Heart right ventricle (tissue), 16 donors: ENCODE data around the gene AFDN. TPM values are rescaled to one million over a fixed set of nuclear protein-coding genes. Genes with fewer than 3 reads are reported as not detected.

Experiments
- ATAC-seq, 8 donors: fragments of 200-7000 bp; cut with Tn5 transposase; one replicate each; pipeline ENCODE4 v1.9.1; 2020; ENCODE audit warnings: mild to moderate bottlenecking in 8 of 8, moderate library complexity in 8 of 8, moderate number of reproducible peaks in 1 of 8
- DNase-seq, 2 donors: peaks; one replicate each; pipeline ENCODE4 v3.0.0-alpha.2; 2020
- H3K27ac ChIP-seq, 10 donors: fragments of 200-600 bp; sonication (generic) in 2 of 10; one replicate each; pipeline versions ENCODE4 v1.5.0 to v1.8.0; 2020 to 2022; ENCODE audit warnings: mild to moderate bottlenecking in 3 of 10
- H3K27me3 ChIP-seq, 7 donors: fragments of 200-600 bp; one replicate each; pipeline ENCODE4 v1.8.0; 2021 to 2022; ENCODE audit warnings: mild to moderate bottlenecking in 2 of 7
- H3K36me3 ChIP-seq, 9 donors: fragments of 200-600 bp; sonication (generic) in 1 of 9; one replicate each; pipeline versions ENCODE4 v1.5.0 to v1.8.0; 2020 to 2022; ENCODE audit warnings: mild to moderate bottlenecking in 2 of 9
- H3K4me1 ChIP-seq, 9 donors: fragments of 200-600 bp; sonication (generic) in 1 of 9; one replicate each; pipeline versions ENCODE4 v1.5.0 to v1.8.0; 2020 to 2022; ENCODE audit warnings: mild to moderate bottlenecking in 4 of 9
- H3K4me3 ChIP-seq, 10 donors: fragments of 200-600 bp; sonication (generic) in 2 of 10; one replicate each; pipeline versions ENCODE4 v1.5.0 to v1.8.0; 2020 to 2022; ENCODE audit warnings: mild to moderate bottlenecking in 7 of 10, moderate library complexity in 2 of 10
- H3K9me3 ChIP-seq, 11 donors: fragments of 200-600 bp in 10 of 11; sonication (generic) in 2 of 11; one replicate each; pipeline versions ENCODE4 v1.5.0 to v1.8.0; 2013 to 2022; ENCODE audit warnings: mild to moderate bottlenecking in 2 of 11, control low read depth in 1 of 11, moderate library complexity in 1 of 11
- CTCF ChIP-seq, 9 donors: fragments of 200-600 bp; sonication (generic) in 2 of 9; IDR thresholded peaks; one replicate each; pipeline versions ENCODE4 v1.5.0 to v1.8.0; 2021 to 2022; ENCODE audit warnings: antibody characterized with exemption in 9 of 9, mild to moderate bottlenecking in 5 of 9, moderate library complexity in 1 of 9
- WGBS, 2 donors: extraction: QIAGEN DNeasy Blood & Tissue Kit; methylation state at CpG; one replicate each; pipeline ENCODE4 v1.1.7; 2013; ENCODE audit warnings: inconsistent platforms in 1 of 2; 5-methylcytosine and 5-hydroxymethylcytosine counted together
- intact Hi-C, 10 donors: fragments of 100-400 bp; cut with DNase I; formaldehyde crosslinking; loops; one replicate each; pipeline versions ENCODE4 v1.11.1 to v1.14.2; 2022
- polyA plus RNA-seq, 2 donors: library from polyadenylated mRNA; stranded (reverse); fragments of 200-250 nt; gene quantifications; one replicate each; pipeline ENCODE4 v1.2.3, GENCODE V29; 2013
- total RNA-seq, 10 donors: library from RNA; stranded (reverse); fragmentation: NEBNext Ultra II Directional in 3 of 10; extraction: Animal tissue kit (Norgen Biotek cat#: 25700) in 3 of 10; gene quantifications; one replicate each; pipeline versions ENCODE4 v1.2.1 to v1.2.4, GENCODE V29; 2021 to 2023
- donor health status: Arrhythmogenic right ventricular cardiomyopathy.
- donor health status: ischemic (EF 13 %, LVEDD 7.1; RV severe dilation, severe dysfunction).
- donor health status: healthy with polysubstance abuse.
- donor health status: DM: no; HTN: yes; CAD: no.
- donor health status: DM: no; HTN: no; CAD: no.
- donor health status: ischemic (EF 25% LVEDD 6.9; RV normal size, moderate dysfunction).
- donor health status: ischemic (EF 25% LVEDD 5.7; RV mildly dilated, moderate dysfunction).
- donor health status: healthy.
- donor health status: DM: yes; HTN: yes; CAD: no.
- donor health status: Ischemic cardiomyopathy.
- donor health status: ischemic (EF 35%, LVEDD 5.7; RV mildly dilated, moderate dysfunction).
- donor health status: nonischemic (EF 11% LVEDD 7.7; RV severe dilation, severe dysfunction).
- donor health status: DM: yes; HTN: yes; CAD: no.
- donor health status: PGD.
- donor health status: ischemic (EF 29% LVEDD 5.4; RV normal size, mild dysfunction).
- donor health status: nonischemic (EF 23%, LVEDD 6.1; RV moderate dilation, normal function).

Gene AFDN
- total and polyA plus RNA-seq, 12 donors: 17.4 to 79.9 (median 58.0) TPM

DNA sequence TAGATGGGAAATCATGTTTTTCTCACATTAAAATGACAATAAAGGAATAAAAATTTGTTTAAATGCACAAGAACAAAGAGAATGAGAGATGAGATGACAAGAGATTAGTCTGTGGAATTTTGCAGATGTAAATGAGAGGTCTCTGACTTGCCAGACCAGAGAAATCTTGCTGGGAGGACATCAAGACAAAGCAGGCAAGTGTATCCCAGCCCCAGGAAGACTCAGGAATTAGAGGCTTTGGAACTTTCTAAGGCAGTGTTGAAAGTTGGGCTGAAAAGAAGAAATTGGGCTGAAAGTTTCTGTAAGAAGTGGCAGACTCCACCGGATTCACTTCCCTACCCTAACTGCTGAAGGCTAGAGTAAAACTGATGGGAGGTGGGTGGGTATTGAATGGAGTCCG is 54.6 kb downstream of the AFDN start:
- H3K27me3 ChIP-seq: no peaks in the 10 kb centered on the region
- no peak for TF ChIP-seq CTCF (IDR thresholded peaks at IDR 0.05)
- DNase-seq: no peak
- 95 to 96% methylated on average over 2 of the region's 2 CpGs for WGBS, 2 donors
- intact Hi-C loops: no loop called here
- no peak for ATAC-seq
- H3K4me1 ChIP-seq: peaks cover 0 to 19% (median 8%) of the 10 kb centered on the region in 9 donors
- H3K4me3 ChIP-seq: no peak overlapping the region
- H3K27ac ChIP-seq: no peak overlapping the region
- no peaks in the 10 kb centered on the region for H3K9me3 ChIP-seq
- peaks cover 0 to 77% (median 10%) of the 10 kb centered on the region in 9 donors for H3K36me3 ChIP-seq

- peaks cover 0 to 69% (median 10%) of the 10 kb centered on the region in 9 donors for H3K36me3 ChIP-seq
- no peak overlapping the region for H3K27ac ChIP-seq
- 97 to 99% methylated on average over 6 of the region's 6 CpGs for WGBS, 2 donors
- ATAC-seq (no peak), DNase-seq (no peak)
- peaks cover 0 to 19% (median 8%) of the 10 kb centered on the region in 9 donors for H3K4me1 ChIP-seq
- no peak overlapping the region for H3K4me3 ChIP-seq
- intact Hi-C loops: no loop called here
- no peaks in the 10 kb centered on the region for H3K27me3 ChIP-seq
- H3K9me3 ChIP-seq: no peaks in the 10 kb centered on the region
- TF ChIP-seq CTCF (IDR thresholded peaks at IDR 0.05): no peak
Observed at GRCh38 chr6:167882244-167882643, 55.5 kb downstream of the AFDN start.

DNA sequence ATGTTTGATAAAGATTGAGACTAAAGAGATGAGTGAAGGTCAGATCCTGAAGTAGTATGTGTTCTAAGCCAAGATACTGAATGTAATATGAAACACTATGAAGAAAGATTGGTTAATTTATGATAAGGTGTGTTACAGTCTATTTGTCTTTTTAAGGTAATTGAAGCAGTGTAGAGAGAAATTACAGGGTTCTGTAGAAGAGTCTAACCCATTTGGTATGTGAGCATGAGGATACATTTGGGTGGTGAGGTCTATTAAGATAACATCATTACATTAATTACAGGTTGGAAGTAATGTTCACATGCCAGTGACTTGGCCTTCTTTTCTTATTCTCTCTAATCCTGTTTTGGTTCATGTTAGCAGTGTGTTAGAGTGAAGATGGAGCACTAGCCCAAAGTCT is 61.4 kb downstream of the AFDN start:
- TF ChIP-seq CTCF (IDR thresholded peaks at IDR 0.05): no peak
- Histone ChIP-seq H3K36me3 (peaks cover 0 to 71% (median 8%) of the 10 kb centered on the region in 9 donors), H3K4me3 (no peak overlapping the region), H3K9me3 (no peaks in the 10 kb centered on the region), H3K27me3 (no peaks in the 10 kb centered on the region), H3K27ac (no peak overlapping the region), H3K4me1 (peaks cover 0 to 3% (median 0%) of the 10 kb centered on the region in 9 donors)
- DNase-seq (no peak), ATAC-seq (no peak)
- intact Hi-C loops: no loop called here

- DNase-seq (no peak), ATAC-seq (no peak)
- TF ChIP-seq CTCF (IDR thresholded peaks at IDR 0.05): no peak
- no peaks in the 10 kb centered on the region for H3K9me3 ChIP-seq
- WGBS, 2 donors: 87 to 88% methylated on average over 8 of the region's 8 CpGs
- H3K27ac ChIP-seq: no peak overlapping the region
- H3K4me3 ChIP-seq: no peak overlapping the region
- H3K27me3 ChIP-seq: no peaks in the 10 kb centered on the region
- no peaks in the 10 kb centered on the region for H3K4me1 ChIP-seq
- peaks cover 0 to 92% (median 9%) of the 10 kb centered on the region in 9 donors for H3K36me3 ChIP-seq
- intact Hi-C loops: loop anchor here in 5 of 10 donors (5.0 to 10.0 kb wide), 4 partner anchors 58 to 678 kb away; no protein-coding TSS in a partner anchor
Observed at GRCh38 chr6:167892835-167893815, 66.4 kb downstream of the AFDN start.
